Limb (tissue), 2 donors: ENCODE data around the gene RIMS4.
"Not testable (repeated sequence)": the region's sequence is repeated elsewhere in the genome, so short reads cannot be mapped to it uniquely, and the experiment has no call there.

ENCODE experiments used
- DNase-seq, 2 donors: peaks; one replicate each; pipeline ENCODE4 v3.0.0-alpha.2; 2016; ENCODE audit errors: extremely low spot score in 2 of 2

RIMS4 gene

GRCh38 chr20:44830995-44831394, 20.6 kb upstream of the RIMS4 start:
- no peak for DNase-seq

- no peak for DNase-seq
These were observed 20.2 kb upstream of the RIMS4 start for GRCh38 chr20:44830523-44830922.

GRCh38 chr20:44829688-44830087, 19.3 kb upstream of the RIMS4 start:
- no peak for DNase-seq

- no peak for DNase-seq
These were observed 18.3 kb upstream of the RIMS4 start for GRCh38 chr20:44828640-44829039.

GRCh38 chr20:44827401-44827800, 17.1 kb upstream of the RIMS4 start:
- DNase-seq, result no peak

GRCh38 chr20:44821576-44821975, 11.2 kb upstream of the RIMS4 start:
- not testable (repeated sequence) for DNase-seq

- DNase-seq, result no peak
These were observed 9.6 kb upstream of the RIMS4 start for GRCh38 chr20:44819936-44820335.

GRCh38 chr20:44817143-44817910, 7.0 kb upstream of the RIMS4 start:
- no peak for DNase-seq

GRCh38 chr20:44814937-44815336, 4.6 kb upstream of the RIMS4 start:
- DNase-seq, result no peak

GRCh38 chr20:44811150-44811685, 872 bp upstream of the RIMS4 start:
- DNase-seq, result no peak

GRCh38 chr20:44810061-44810390, 320 bp downstream of the RIMS4 start:
- DNase-seq, result peak in 1 of 2 donors; percentile 56

GRCh38 chr20:44809380-44810060, 826 bp downstream of the RIMS4 start:
- DNase-seq, result no peak

GRCh38 chr20:44807684-44808056, 2.7 kb downstream of the RIMS4 start:
- no peak for DNase-seq

GRCh38 chr20:44807051-44807683, 3.2 kb downstream of the RIMS4 start:
- no peak for DNase-seq

- DNase-seq, result peak; percentile 85 to 87
These were observed 4.2 kb downstream of the RIMS4 start for GRCh38 chr20:44805979-44806620.

- DNase-seq, result peak in 1 of 2 donors; percentile 36
These were observed 4.9 kb downstream of the RIMS4 start for GRCh38 chr20:44805335-44805978.

- peak; percentile 51 to 57 for DNase-seq
These were observed 6.9 kb downstream of the RIMS4 start for GRCh38 chr20:44803383-44803941.

- DNase-seq, result no peak
These were observed 7.6 kb downstream of the RIMS4 start for GRCh38 chr20:44802702-44803101.

GRCh38 chr20:44800391-44801046, 9.8 kb downstream of the RIMS4 start:
- DNase-seq, result no peak

- DNase-seq, result no peak
These were observed 10.7 kb downstream of the RIMS4 start for GRCh38 chr20:44799691-44800090.
